SHP77 treated with DMSO at 0.1 percent for 48 hours (cell line): ENCODE measurements around the gene AMHR2.
"Not testable (repeated sequence)": the region's sequence is repeated elsewhere in the genome, so short reads cannot be mapped to it uniquely, and the experiment has no call there.

Experiments used
- DNase-seq: peaks from one replicate; lab custom pipeline; 2025; lab: John Stamatoyannopoulos, UW

AMHR2 gene

DNA sequence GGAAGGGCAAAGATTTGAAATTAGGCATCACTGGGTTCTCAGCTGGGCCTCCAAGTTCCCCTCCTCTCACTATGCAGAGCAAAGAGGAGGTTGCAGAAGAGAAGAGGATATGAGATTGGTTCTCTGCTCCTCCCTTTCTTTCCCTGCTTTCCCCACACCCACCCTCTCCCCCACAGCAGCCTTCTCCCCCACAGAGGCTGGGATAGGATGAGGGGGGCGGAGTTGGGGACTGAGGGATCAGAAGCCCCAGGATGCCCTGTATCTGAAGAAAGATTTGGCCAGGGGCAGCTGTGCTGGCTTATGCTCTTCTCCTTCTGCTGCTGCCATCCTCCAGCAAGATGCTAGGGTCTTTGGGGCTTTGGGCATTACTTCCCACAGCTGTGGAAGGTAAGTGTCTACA, at the start of gene AMHR2:
AMHR2 (plus strand) TSS at position 259 of the 400 bp plus-strand sequence; CDS start at position 339, 80 bp downstream.
- no peak for DNase-seq

DNA sequence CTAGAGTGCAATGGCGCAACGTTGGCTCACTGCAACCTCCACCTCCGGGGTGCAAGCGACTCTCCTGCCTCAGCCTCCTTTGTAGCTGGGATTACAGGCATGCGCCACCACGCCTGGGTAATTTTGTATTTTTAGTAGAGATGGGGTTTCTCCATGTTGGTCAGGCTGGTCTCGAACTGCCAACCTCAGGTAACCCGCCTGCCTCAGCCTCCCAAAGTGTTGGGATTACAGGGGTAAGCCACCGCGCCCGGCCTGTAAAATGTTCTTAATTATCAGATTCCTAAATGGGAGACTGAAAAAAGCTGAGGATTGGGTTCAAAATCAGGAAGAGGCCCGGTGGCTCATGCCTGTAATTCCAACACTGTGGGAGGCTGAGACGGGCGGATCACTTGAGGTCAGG, 49.4 kb upstream of the AMHR2 start:
- DNase-seq: not testable (repeated sequence)

- no peak for DNase-seq
These were observed 46.9 kb upstream of the AMHR2 start for GRCh38 chr12:53376747-53377146.

GRCh38 chr12:53378222-53378621, 45.4 kb upstream of the AMHR2 start:
- no peak for DNase-seq

GRCh38 chr12:53378724-53379388, 44.8 kb upstream of the AMHR2 start:
- no peak for DNase-seq

GRCh38 chr12:53379389-53380103, 44.1 kb upstream of the AMHR2 start:
- peak; percentile 100 for DNase-seq

DNA sequence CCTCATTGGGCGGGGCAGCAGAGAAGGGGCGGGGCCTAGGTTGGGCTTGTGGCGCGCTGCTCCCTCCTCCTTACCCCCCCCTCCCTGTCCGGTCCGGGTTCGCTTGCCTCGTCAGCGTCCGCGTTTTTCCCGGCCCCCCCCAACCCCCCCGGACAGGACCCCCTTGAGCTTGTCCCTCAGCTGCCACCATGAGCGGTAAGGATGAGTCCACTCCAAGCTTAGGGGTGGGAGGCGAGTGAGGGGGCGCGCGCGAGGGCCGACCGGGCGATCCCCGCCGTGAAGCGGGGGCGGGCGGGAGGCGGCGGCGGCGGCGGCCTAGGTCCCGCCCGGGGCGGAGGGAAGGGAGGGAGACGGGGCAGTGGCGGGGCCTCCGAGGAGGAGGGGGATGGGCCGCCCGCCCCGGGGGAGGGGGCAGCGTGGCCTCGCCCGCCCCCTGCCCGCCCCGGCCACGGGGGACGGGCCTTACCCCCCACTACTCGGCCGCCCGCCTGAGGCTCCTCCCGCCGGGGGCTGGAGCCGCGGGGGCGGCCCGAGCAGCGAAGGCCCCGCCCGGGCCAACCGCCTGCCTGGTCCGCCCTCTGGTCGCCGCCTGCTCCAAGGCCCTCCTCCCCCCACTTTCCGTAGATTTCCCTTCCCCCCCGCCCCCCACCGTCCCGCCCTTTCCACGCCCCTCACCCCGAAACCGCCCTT, 43.4 kb upstream of the AMHR2 start, which contains the start of gene SP1:
SP1 (plus strand) TSS at position 73 of the 690 bp plus-strand sequence; CDS start at position 189, 116 bp downstream.
- peak; percentile 44 for DNase-seq

GRCh38 chr12:53380794-53381730, 42.6 kb upstream of the AMHR2 start:
- DNase-seq: no peak

- no peak for DNase-seq
These were observed 41.7 kb upstream of the AMHR2 start for GRCh38 chr12:53381731-53382630.

GRCh38 chr12:53383258-53383657, 40.4 kb upstream of the AMHR2 start:
- no peak for DNase-seq

GRCh38 chr12:53386381-53386780, 37.3 kb upstream of the AMHR2 start:
- DNase-seq: not testable (repeated sequence)

DNA sequence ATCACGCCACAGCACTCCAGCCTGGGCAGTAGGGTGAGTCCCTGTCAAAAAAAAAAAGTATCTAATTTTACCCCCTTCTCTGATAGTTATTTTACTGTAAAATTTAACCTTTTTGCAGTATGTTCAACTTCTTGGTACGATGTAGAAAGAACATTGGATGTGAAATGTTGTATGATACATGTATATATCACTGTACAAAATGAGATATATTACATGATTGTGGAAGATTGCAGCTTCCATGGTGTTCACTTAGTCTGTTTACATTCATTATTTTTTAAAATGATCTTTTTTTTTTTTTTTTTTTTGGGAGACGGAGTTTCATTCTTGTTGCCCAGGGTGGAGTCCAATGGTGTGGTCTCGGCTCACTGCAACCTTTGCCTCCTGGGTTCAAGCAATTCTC, 34.7 kb upstream of the AMHR2 start:
- no peak for DNase-seq

- DNase-seq: no peak
These were observed 34.0 kb upstream of the AMHR2 start for GRCh38 chr12:53389702-53390101.

- no peak for DNase-seq
These were observed 31.9 kb upstream of the AMHR2 start for GRCh38 chr12:53391724-53392123.

DNA sequence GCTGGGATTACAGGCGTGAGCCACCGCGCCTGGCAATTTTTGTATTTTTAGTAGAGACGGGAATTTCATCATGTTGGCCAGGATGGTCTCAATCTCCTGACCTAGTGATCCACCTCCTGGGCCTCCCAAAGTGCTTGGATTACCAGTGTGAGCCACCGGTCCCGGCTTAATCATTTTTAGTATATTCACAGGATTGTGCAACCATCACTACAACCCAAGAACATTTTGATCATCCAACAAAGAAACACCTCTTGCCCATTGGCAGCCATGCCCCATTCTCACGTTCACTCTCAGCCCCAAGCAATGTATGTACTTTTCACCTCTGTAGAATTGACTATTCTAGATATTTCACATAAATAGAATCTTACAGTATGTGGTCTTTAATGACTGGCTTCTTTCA, 23.8 kb upstream of the AMHR2 start:
- DNase-seq: no peak

DNA sequence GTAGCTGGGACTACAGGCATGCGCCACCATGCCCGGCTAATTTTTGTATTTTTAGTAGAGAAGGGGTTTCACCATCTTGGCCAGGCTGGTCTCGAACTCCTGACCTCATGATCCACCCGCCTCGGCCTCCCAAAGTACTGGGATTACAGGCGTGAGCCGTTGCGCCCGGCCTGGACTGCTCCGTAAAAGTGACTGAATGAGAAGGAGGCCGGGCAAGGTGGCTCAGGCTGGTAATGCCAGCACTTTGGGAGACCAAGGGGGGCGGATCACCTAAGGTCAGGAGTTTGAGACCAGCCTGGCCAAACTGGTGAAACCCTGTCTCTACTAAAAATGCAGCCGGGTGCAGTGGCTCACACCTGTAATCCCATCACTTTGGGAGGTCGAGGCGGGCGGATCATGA, 21.3 kb upstream of the AMHR2 start:
- not testable (repeated sequence) for DNase-seq

GRCh38 chr12:53402871-53403270, 20.8 kb upstream of the AMHR2 start:
- no peak for DNase-seq

DNA sequence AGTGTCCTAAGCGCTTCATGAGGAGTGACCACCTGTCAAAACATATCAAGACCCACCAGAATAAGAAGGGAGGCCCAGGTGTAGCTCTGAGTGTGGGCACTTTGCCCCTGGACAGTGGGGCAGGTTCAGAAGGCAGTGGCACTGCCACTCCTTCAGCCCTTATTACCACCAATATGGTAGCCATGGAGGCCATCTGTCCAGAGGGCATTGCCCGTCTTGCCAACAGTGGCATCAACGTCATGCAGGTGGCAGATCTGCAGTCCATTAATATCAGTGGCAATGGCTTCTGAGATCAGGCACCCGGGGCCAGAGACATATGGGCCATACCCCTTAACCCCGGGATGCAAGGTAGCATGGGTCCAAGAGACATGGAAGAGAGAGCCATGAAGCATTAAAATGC, 12.7 kb upstream of the AMHR2 start:
- no peak for DNase-seq

GRCh38 chr12:53413485-53414204, 10.0 kb upstream of the AMHR2 start:
- DNase-seq: no peak
